Activated CD4-positive, alpha-beta T cell treated with anti-CD3 and anti-CD28 coated beads, Interleukin-2, amount 50 U/mL, for 16 hours (primary cell): Measurements from ENCODE around the gene CAMK2D.
A peak's percentile ranks its signal among the peaks of the same experiment; 100 is the strongest.

ENCODE experiments used
- DNase-seq: peaks from one replicate; pipeline ENCODE4 v3.0.0-alpha.2; 2020

The CAMK2D gene

GRCh38 chr4:113636877-113637276 lies 124.7 kb downstream of the CAMK2D start:
- peak; percentile 72 for DNase-seq

- peak; percentile 26 for DNase-seq
These were observed 125.1 kb downstream of the CAMK2D start for GRCh38 chr4:113636438-113636818.

- no peak for DNase-seq
These were observed 125.7 kb downstream of the CAMK2D start for GRCh38 chr4:113635739-113636437.

GRCh38 chr4:113634081-113634969 lies 127.2 kb downstream of the CAMK2D start:
- DNase-seq: no peak

GRCh38 chr4:113633467-113633866 lies 128.1 kb downstream of the CAMK2D start:
- no peak for DNase-seq

- no peak for DNase-seq
These were observed 132.8 kb downstream of the CAMK2D start for GRCh38 chr4:113628711-113629110.

GRCh38 chr4:113627321-113627720 lies 134.2 kb downstream of the CAMK2D start:
- no peak for DNase-seq

- DNase-seq: no peak
These were observed 135.6 kb downstream of the CAMK2D start for GRCh38 chr4:113625902-113626301.

GRCh38 chr4:113623274-113623894 lies 138.2 kb downstream of the CAMK2D start:
- no peak for DNase-seq

GRCh38 chr4:113621633-113622032 lies 139.9 kb downstream of the CAMK2D start:
- no peak for DNase-seq

- no peak for DNase-seq
These were observed 141.5 kb downstream of the CAMK2D start for GRCh38 chr4:113620032-113620431.

GRCh38 chr4:113619526-113619925 lies 142.0 kb downstream of the CAMK2D start:
- no peak for DNase-seq

- no peak for DNase-seq
These were observed 143.3 kb downstream of the CAMK2D start for GRCh38 chr4:113618205-113618604.

- DNase-seq: no peak
These were observed 144.3 kb downstream of the CAMK2D start for GRCh38 chr4:113617195-113617594.

- no peak for DNase-seq
These were observed 145.1 kb downstream of the CAMK2D start for GRCh38 chr4:113616443-113616842.

- DNase-seq: no peak
These were observed 147.1 kb downstream of the CAMK2D start for GRCh38 chr4:113614414-113614813.

- DNase-seq: no peak
These were observed 148.0 kb downstream of the CAMK2D start for GRCh38 chr4:113613503-113613902.

GRCh38 chr4:113610537-113610936 lies 151.0 kb downstream of the CAMK2D start:
- no peak for DNase-seq

GRCh38 chr4:113607998-113608397 lies 153.5 kb downstream of the CAMK2D start:
- peak; percentile 35 for DNase-seq

- DNase-seq: no peak
These were observed 154.3 kb downstream of the CAMK2D start for GRCh38 chr4:113607147-113607720.

GRCh38 chr4:113604955-113605354 lies 156.6 kb downstream of the CAMK2D start:
- DNase-seq: no peak

- DNase-seq: no peak
These were observed 157.6 kb downstream of the CAMK2D start for GRCh38 chr4:113603911-113604310.

- DNase-seq: no peak
These were observed 158.8 kb downstream of the CAMK2D start for GRCh38 chr4:113602646-113603228.
